GM19438 (cell line): Measurements from ENCODE around the gene FBN1.

Source experiments
- ATAC-seq: cut with Tn5 transposase; IDR thresholded peaks from one replicate; pipeline ENCODE4 v1.9.1; 2021; ENCODE audit warnings: low read depth; ENCODE audit not compliant: unreplicated experiment

FBN1 gene

GRCh38 chr15:48411971-48412591 is 233.4 kb downstream of the FBN1 start:
- no peak for ATAC-seq

GRCh38 chr15:48409623-48410022 is 235.9 kb downstream of the FBN1 start:
- ATAC-seq = no peak

GRCh38 chr15:48408327-48408726 is 237.2 kb downstream of the FBN1 start:
- no peak for ATAC-seq

DNA sequence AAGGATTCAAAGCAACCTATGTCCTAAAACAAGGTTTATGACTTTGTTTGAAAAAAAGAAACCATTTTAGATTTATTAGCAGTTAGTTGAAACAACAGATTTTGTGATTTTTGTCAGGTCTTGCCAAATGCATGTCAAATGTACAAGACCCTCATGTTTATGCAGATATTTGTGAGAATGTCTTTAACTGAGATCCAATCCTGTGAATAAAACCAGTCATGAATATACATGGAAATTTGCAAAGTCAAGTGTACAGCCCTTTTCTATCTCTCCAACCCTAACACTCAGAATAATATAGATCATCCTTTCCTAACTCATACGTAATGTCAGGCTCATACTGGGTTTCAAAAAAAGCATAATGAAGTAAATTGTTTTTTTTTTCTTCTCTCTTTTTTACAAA is 237.9 kb downstream of the FBN1 start:
- no peak for ATAC-seq

DNA sequence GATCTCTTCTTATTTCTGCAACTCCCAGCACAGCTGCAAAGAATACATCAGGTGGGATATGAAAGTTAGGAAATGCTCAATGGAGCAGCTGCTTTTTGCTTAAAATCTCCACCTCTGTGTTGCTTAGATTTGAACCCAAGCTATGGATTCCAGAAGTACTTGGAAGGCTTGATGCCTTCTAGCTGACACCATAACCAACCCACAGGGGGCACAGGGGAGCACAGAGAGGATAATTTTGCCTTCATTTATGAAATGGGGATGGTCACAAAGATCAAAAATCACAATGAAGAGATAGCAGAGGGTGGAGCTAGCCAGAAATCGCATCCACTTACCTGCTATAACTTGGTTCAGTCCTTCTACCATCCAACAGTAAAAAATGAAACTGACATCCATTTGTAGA is 238.6 kb downstream of the FBN1 start:
- no peak for ATAC-seq

DNA sequence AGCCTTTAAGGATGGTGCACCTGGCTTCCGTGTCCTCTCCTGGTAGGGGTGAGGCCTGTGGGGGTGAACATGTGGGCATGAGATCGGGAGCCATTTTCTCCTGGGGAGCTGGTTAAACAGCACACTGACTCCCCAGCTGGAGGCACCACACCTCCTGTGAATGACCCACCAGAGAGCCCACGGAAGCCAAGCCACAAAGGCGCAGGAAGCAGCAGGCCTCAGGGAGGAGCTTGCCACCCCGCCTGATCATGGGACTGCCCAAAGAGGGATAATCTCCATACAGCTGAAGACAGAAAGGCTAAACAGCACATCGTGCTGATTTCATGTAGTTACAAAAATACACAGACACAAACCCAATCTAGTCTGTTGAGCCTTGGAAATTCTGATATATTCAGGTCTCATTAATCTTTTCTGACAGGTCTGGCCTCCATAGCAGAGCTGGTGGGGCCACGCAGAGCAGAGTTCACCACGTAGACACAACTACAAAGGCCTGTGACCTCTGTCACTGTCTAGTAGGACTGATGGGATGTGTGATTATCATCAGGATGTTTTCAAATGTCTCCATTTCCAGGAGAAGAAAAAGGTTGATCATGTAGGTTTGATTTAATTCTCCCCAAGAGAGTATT is 239.1 kb downstream of the FBN1 start:
- ATAC-seq = no peak

GRCh38 chr15:48402427-48403177 is 242.9 kb downstream of the FBN1 start:
- ATAC-seq = no peak

DNA sequence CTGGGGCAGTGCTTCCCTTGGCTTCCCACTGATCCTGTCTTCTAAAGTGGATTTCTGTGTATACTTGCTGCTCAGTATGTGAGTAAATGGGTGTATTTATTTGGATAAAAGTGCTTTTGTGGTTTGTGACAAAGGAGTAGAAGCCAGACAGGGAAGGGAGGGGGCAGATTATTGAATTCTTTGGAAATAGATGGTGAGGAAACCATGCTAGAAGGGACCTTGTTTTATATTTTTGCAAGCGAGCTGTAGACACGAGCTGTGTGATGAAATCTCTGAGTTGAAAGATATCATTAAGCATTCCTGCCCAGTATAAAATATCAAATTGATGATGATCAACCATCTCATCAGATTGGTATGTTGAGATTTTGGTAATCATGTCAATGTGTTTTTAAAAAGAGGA is 245.4 kb downstream of the FBN1 start:
- ATAC-seq = no peak

DNA sequence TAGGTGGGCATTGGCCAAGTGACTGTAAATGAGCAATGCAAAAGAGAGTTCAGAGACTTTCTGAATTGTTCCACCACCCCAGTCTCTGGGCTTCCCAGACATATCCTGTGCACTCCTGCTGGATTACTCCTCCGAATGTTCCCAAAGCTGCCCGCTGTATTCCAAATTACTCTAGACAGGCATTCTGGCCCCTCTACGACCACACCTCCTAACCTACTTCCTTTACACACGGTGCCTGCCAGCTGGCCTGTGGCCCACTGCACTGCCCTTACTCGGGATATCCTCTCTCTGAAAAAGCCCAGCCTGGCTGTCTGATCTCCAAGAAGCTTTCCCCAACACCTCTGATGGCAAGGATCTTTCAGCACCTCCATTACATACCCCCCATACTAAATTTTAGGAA is 247.7 kb downstream of the FBN1 start:
- no peak for ATAC-seq

- no peak for ATAC-seq
Observed at GRCh38 chr15:48396020-48396419, 249.5 kb downstream of the FBN1 start.

- ATAC-seq = no peak
Observed at GRCh38 chr15:48395521-48396011, 249.9 kb downstream of the FBN1 start.

DNA sequence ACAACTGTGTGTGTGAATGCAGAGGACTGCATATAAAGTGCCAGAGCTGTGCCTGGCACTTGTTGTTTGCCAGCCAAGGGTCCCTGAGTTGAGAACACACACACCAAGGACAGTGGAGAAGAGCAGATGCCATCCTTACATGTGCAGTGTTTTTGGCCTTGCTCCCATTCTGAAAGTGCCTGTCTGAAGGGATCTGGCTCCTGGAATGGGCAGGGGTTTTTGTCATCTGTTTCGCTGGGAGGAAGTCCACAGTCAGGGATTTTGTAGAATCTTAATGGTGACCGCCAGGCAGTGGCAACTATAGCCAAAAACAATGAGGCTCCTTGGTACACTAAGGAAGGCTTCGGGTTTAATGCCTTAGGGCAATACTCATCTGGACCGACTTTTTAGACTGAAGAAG is 250.5 kb downstream of the FBN1 start:
- no peak for ATAC-seq

DNA sequence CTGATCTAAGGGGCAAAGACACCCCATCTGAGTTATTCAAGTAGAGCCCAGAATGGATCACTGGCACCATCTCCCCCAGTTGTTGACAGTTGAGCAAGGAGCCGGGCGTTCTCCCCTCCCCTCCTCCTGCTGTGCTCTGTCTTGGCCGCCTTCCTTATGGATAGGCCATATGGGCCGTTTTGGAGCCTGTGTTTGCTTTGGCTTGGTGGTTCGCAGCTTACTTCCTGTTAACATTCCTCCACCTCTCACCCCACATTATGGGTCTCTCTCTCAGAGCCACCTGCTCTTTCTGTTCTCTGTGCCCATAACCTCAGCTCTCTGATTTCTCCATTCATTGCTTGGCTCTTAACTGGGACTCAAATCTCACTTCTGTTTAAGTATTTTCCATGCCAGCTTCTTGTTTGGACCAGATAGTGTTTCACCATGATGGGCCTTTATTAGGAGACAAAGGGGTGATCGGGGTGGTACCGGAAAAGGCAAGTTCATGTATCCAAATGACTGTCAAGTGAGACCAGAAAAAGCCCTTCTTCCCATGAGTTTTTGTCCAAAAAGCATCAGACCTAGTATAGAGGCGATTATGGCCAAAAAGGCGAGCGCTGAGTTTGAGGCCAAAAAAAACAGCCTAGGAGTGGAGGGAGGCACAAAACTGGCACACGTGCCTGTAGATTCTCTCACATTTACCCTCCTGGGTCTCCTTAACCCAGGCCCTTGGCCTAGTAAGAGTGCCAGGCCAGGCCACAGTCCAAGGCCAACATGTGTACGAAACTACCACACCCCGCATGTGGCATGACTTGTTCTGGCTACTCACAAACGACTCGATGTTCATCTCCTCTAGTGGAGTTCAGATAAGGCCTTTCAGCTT is 251.6 kb downstream of the FBN1 start:
- ATAC-seq = no peak

GRCh38 chr15:48392356-48392755 is 253.2 kb downstream of the FBN1 start:
- no peak for ATAC-seq

DNA sequence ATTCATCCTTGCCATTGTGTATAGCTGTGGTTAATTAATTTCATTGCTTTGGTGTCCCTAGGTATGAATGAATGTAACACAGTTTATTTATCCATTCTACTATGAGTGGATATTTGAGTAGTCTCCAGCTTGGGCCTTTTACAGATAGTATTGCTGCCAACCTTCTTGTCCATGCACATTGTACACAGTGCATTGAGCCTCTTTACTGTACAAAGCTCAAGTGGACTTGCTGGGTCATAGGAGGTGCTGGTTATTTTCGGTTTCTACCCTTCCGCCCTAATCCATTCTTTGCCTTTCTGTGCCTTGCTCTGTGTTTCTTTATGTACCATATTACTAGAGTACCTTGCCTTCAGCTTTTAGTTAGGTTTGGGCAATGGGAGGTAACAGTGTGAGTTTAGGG is 253.6 kb downstream of the FBN1 start:
- no peak for ATAC-seq

DNA sequence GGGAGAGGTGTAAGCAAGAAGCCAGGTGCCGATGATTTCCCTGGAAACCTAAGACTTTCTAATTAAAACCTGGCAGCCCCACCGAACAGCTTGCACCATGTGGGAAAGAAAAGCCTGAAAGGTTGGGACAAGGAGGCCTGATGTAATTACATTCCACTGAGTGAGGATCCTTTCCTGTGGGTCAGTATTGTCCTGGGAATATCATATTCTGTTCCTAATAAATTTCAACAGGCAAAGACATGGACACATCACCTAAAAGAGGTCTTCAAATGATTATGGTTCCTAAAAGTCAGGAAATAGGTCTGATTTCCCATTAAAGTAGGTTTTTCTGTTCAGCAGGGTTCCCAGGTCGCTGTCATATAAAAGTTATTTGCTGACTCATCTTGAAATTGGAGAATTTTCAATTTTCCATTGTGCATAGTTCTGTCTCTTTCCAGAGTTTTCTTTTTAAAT is 255.8 kb downstream of the FBN1 start:
- no peak for ATAC-seq

- ATAC-seq = no peak
Observed at GRCh38 chr15:48388910-48389309, 256.6 kb downstream of the FBN1 start.

GRCh38 chr15:48388016-48388851 is 257.3 kb downstream of the FBN1 start:
- no peak for ATAC-seq

DNA sequence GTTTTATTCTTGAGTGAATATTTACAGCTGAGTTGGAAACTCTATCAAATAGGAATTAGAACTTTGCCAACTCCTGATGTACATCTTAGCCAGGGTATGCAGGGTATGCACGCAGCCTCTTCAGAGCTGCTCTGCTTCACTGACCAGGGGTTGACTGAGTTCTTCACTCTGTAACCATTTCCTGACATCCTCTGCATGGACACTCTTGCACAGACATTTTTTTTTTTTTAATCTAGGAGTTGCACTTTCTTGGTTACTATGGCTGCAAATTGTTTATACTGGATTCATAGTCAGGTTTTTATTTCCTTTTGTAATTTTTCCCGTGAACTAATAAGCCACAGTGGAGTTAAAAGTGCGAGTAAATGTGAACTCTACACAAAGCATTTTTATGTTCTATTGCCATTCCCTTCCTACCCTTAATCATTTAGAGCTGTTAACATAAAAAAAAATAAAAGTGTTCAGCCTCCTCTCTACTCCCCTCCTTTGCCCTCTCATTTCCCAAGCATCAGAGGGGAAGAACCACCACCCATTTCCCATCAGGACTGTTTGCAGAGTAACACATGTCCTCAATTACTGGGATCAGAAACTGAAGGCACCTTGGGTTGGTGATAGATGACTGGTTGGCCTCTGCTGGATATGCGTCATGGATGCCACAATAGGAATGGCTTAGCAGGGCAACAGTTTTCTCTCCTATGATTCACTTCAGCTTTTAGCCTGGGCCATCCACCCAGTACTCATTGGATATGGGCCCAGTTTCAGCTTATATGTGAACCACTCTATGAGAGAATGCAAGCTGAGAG is 260.3 kb downstream of the FBN1 start:
- no peak for ATAC-seq
